HEK293T (cell line): ENCODE measurements around the gene ANKRD33B.

ENCODE experiments used
- CTCF ChIA-PET: fragments of 350-600 bp; formaldehyde crosslinking; extraction: SDS; loops from one replicate; lab custom pipeline; 2021; ENCODE audit warnings: antibody characterized with exemption, inconsistent platforms; lab: Yijun Ruan, JAX
- POLR2A ChIA-PET: fragments of 350-600 bp; formaldehyde crosslinking; extraction: SDS; loops from one replicate; lab custom pipeline; 2020; ENCODE audit warnings: antibody characterized with exemption, inconsistent platforms; lab: Yijun Ruan, JAX
- DNase-seq: peaks from one replicate; pipeline ENCODE4 v3.0.0; 2012; ENCODE audit warnings: mixed read lengths; ENCODE audit errors: extremely low spot score
- ARNT ChIP-seq: fragments of 450-650 bp; IDR thresholded peaks from 2 replicates; pipeline ENCODE4 v1.6.1; 2017; ENCODE audit warnings: mild to moderate bottlenecking
- BHLHE40 ChIP-seq: fragments of 450-650 bp; IDR thresholded peaks from 2 replicates; pipeline ENCODE4 v1.6.1; 2016; ENCODE audit warnings: mild to moderate bottlenecking, moderate library complexity, borderline replicate concordance
- CTBP1 ChIP-seq: fragments of 450-650 bp; IDR thresholded peaks from 2 replicates; pipeline ENCODE4 v1.6.1; 2016; ENCODE audit warnings: borderline replicate concordance
- ELF4 ChIP-seq: fragments of 450-650 bp; IDR thresholded peaks from 2 replicates; pipeline ENCODE4 v1.6.1; 2017; ENCODE audit warnings: antibody characterized with exemption
- FOXA1 ChIP-seq: fragments of 450-650 bp; IDR thresholded peaks from 2 replicates; pipeline ENCODE4 v1.6.1; 2016; ENCODE audit warnings: mild to moderate bottlenecking
- FOXK2 ChIP-seq: fragments of 450-650 bp; IDR thresholded peaks from 2 replicates; pipeline ENCODE4 v1.6.1; 2016; ENCODE audit warnings: mild to moderate bottlenecking
- FOXM1 ChIP-seq: fragments of 450-650 bp; IDR thresholded peaks from 2 replicates; pipeline ENCODE4 v1.6.1; 2017; ENCODE audit warnings: mild to moderate bottlenecking, borderline replicate concordance
- HDGF ChIP-seq: fragments of 450-650 bp; IDR thresholded peaks from 2 replicates; pipeline ENCODE4 v1.6.1; 2017; ENCODE audit warnings: antibody characterized with exemption, borderline replicate concordance
- L3MBTL2 ChIP-seq: fragments of 450-650 bp; conservative IDR thresholded peaks from 2 replicates; pipeline ENCODE4 v1.6.1; 2016; ENCODE audit warnings: mild to moderate bottlenecking
- LEF1 ChIP-seq: fragments of 450-650 bp; IDR thresholded peaks from 2 replicates; pipeline ENCODE4 v1.6.1; 2017; ENCODE audit warnings: mild to moderate bottlenecking, borderline replicate concordance
- NFRKB ChIP-seq: fragments of 450-650 bp; IDR thresholded peaks from 2 replicates; pipeline ENCODE4 v1.6.1; 2016; ENCODE audit warnings: mild to moderate bottlenecking, moderate library complexity
- PKNOX1 ChIP-seq: fragments of 450-650 bp; IDR thresholded peaks from 2 replicates; pipeline ENCODE4 v1.6.1; 2016
- SP1 ChIP-seq: fragments of 450-650 bp; IDR thresholded peaks from 2 replicates; pipeline ENCODE4 v1.6.1; 2017
- SUZ12 ChIP-seq: fragments of 450-650 bp; IDR thresholded peaks from 2 replicates; pipeline ENCODE4 v1.6.1; 2016; ENCODE audit warnings: mild to moderate bottlenecking
- TARDBP ChIP-seq: fragments of 450-650 bp; IDR thresholded peaks from 2 replicates; pipeline ENCODE4 v1.6.1; 2016
- ZNF384 ChIP-seq: fragments of 450-650 bp; IDR thresholded peaks from 2 replicates; pipeline ENCODE4 v1.6.1; 2016

The ANKRD33B gene

GRCh38 chr5:10619649-10620048, 55.8 kb downstream of the ANKRD33B start:
- DNase-seq = no peak
- TF ChIP-seq PKNOX1 (no peak), BHLHE40 (no peak), FOXM1 (no peak), SP1 (no peak), SUZ12 (no peak), ZNF384 (no peak), ARNT (no peak), FOXK2 (no peak), L3MBTL2 (no peak), FOXA1 (no peak), TARDBP (no peak), HDGF (no peak), LEF1 (no peak), CTBP1 (no peak), ELF4 (no peak), NFRKB (no peak)
- ChIA-PET POLR2A (no interaction called here), CTCF (interaction anchor here (2.2 kb wide), 1 partner anchor 8 kb away, joined by 6 read pairs; no protein-coding TSS in a partner anchor)

- CTCF ChIA-PET = no interaction called here
- no peak for TF ChIP-seq ARNT
- TF ChIP-seq ELF4 = no peak
- TF ChIP-seq HDGF = no peak
- TF ChIP-seq TARDBP = no peak
- no peak for TF ChIP-seq SUZ12
- no peak for TF ChIP-seq FOXA1
- no peak for TF ChIP-seq NFRKB
- POLR2A ChIA-PET = interaction anchor here (0.8 kb wide), 1 partner anchor 13 kb away, joined by 3 read pairs; no protein-coding TSS in a partner anchor
- DNase-seq = no peak
Observed at GRCh38 chr5:10620346-10620745, 56.5 kb downstream of the ANKRD33B start.

- CTCF ChIA-PET = no interaction called here
Observed at GRCh38 chr5:10621832-10622231, 58.0 kb downstream of the ANKRD33B start.

GRCh38 chr5:10622810-10623209, 58.9 kb downstream of the ANKRD33B start:
- POLR2A ChIA-PET = no interaction called here
- CTCF ChIA-PET = no interaction called here
- no peak for DNase-seq
- TF ChIP-seq FOXM1 (no peak), FOXA1 (no peak), HDGF (no peak), CTBP1 (no peak), NFRKB (no peak), PKNOX1 (no peak), BHLHE40 (no peak), L3MBTL2 (no peak), ELF4 (no peak), SUZ12 (no peak), LEF1 (no peak), SP1 (no peak), ZNF384 (no peak)

More at GRCh38 chr5:10621832-10622231, 58.0 kb downstream of the ANKRD33B start:
- POLR2A ChIA-PET = no interaction called here
- TF ChIP-seq HDGF (no peak), ZNF384 (no peak), NFRKB (no peak), SP1 (no peak), ELF4 (no peak), PKNOX1 (no peak), SUZ12 (no peak), CTBP1 (no peak)
- no peak for DNase-seq

GRCh38 chr5:10623305-10623910, 59.5 kb downstream of the ANKRD33B start:
- TF ChIP-seq NFRKB = no peak
- no peak for TF ChIP-seq HDGF
- no peak for TF ChIP-seq FOXM1
- TF ChIP-seq FOXK2 = no peak
- TF ChIP-seq PKNOX1 = no peak
- TF ChIP-seq L3MBTL2 = no peak
- TF ChIP-seq ELF4 = no peak
- TF ChIP-seq BHLHE40 = no peak
- TF ChIP-seq FOXA1 = no peak
- TF ChIP-seq TARDBP = no peak
- no peak for TF ChIP-seq ZNF384
- TF ChIP-seq SP1 = no peak
- TF ChIP-seq SUZ12 = no peak
- TF ChIP-seq CTBP1 = no peak
- no peak for DNase-seq
- ChIA-PET CTCF (no interaction called here), POLR2A (interaction anchor here (1.0 kb wide), 1 partner anchor 16 kb away, joined by 5 read pairs; no protein-coding TSS in a partner anchor)

GRCh38 chr5:10624206-10624605, 60.3 kb downstream of the ANKRD33B start:
- TF ChIP-seq ELF4 = no peak
- no peak for TF ChIP-seq NFRKB
- no peak for TF ChIP-seq FOXM1
- TF ChIP-seq PKNOX1 = no peak
- no peak for TF ChIP-seq LEF1
- TF ChIP-seq FOXK2 = no peak
- TF ChIP-seq FOXA1 = no peak
- TF ChIP-seq BHLHE40 = no peak
- TF ChIP-seq SUZ12 = no peak
- no peak for TF ChIP-seq L3MBTL2
- TF ChIP-seq TARDBP = no peak
- no peak for TF ChIP-seq SP1
- no peak for TF ChIP-seq ARNT
- TF ChIP-seq CTBP1 = no peak
- no peak for TF ChIP-seq HDGF
- ChIA-PET POLR2A (interaction anchor here (1.0 to 1.4 kb wide), 3 partner anchors 17 to 170 kb away, joined by 3 to 5 read pairs (median 3); no protein-coding TSS in a partner anchor), CTCF (no interaction called here)
- no peak for DNase-seq
